Panc1 (cell line): ENCODE measurements around the gene UBE2G2. TPM values are rescaled to one million over a fixed set of nuclear protein-coding genes. Genes with fewer than 3 reads are reported as not detected.

Source experiments
- ATAC-seq: fragments of 200-7000 bp; cut with Tn5 transposase; 2 replicates; pipeline ENCODE4 v1.9.1; 2020; ENCODE audit warnings: mild to moderate bottlenecking, moderate library complexity
- BruUV-seq: library from RNA; stranded (reverse); fragments of 400-500 nt; replicated peaks from 2 replicates; lab custom pipeline; 2021; lab: Mats Ljungman, UMichigan
- CTCF ChIA-PET: fragments of 300-600 bp; sonication (Branson Sonifier 250); formaldehyde crosslinking; loops from one replicate; lab custom pipeline; 2022; ENCODE audit warnings: antibody characterized with exemption; lab: Charles Lee
- POLR2A ChIA-PET: fragments of 300-600 bp; sonication (Branson Sonifier 250); formaldehyde crosslinking; loops from one replicate; lab custom pipeline; 2022; ENCODE audit warnings: antibody characterized with exemption; lab: Charles Lee
- DNase-seq: peaks from one replicate; pipeline ENCODE4 v3.0.0-alpha.2; 2010; ENCODE audit warnings: low read depth, low spot score
- H3K27ac ChIP-seq: 2 replicates; pipeline ENCODE4 v1.5.1; 2011; ENCODE audit warnings: mild to moderate bottlenecking, low read length, inconsistent platforms
- H3K27me3 ChIP-seq: fragments of 200-500 bp; sonication (Bioruptor generic); 2 replicates; pipeline ENCODE4 v1.6.0; 2014; ENCODE audit warnings: low read length, inconsistent platforms; ENCODE audit not compliant: control insufficient read depth, insufficient read depth
- H3K36me3 ChIP-seq: fragments of 200-500 bp; sonication (Bioruptor generic); 2 replicates; pipeline ENCODE4 v1.5.1; 2014; ENCODE audit warnings: inconsistent platforms, mild to moderate bottlenecking, low read length, moderate library complexity; ENCODE audit not compliant: control insufficient read depth, insufficient read depth
- H3K4me1 ChIP-seq: 2 replicates; pipeline ENCODE4 v1.5.1; 2011; ENCODE audit warnings: inconsistent platforms, mild to moderate bottlenecking, low read length, moderate library complexity; ENCODE audit not compliant: control insufficient read depth, insufficient read depth
- H3K4me3 ChIP-seq, 2 experiments: 2 replicates each; pipeline ENCODE4 v1.5.1; 2011 to 2012; ENCODE audit warnings: low read depth in 2 of 2, low read length in 2 of 2, mild to moderate bottlenecking in 2 of 2, inconsistent platforms in 1 of 2, moderate library complexity in 1 of 2
- H3K9me3 ChIP-seq: fragments of 200-500 bp; sonication (Bioruptor generic); 2 replicates; pipeline ENCODE4 v1.5.1; 2014; ENCODE audit warnings: low read depth, mild to moderate bottlenecking, inconsistent platforms, low read length, moderate library complexity; ENCODE audit not compliant: control insufficient read depth, insufficient read depth
- POLR2AphosphoS5 ChIP-seq: IDR thresholded peaks from 2 replicates; pipeline ENCODE4 v1.6.1; 2012; ENCODE audit warnings: mild to moderate bottlenecking, low read depth, low read length, moderate library complexity
- REST ChIP-seq, 2 experiments: IDR thresholded peaks; 2 replicates each; pipeline ENCODE4 v1.6.1; 2011 to 2012; ENCODE audit warnings: low read depth in 2 of 2, control low read depth in 1 of 2, low read length in 1 of 2, mild to moderate bottlenecking in 1 of 2, moderate library complexity in 1 of 2; ENCODE audit not compliant: insufficient read depth in 1 of 2
- SIN3A ChIP-seq: IDR thresholded peaks from 2 replicates; pipeline ENCODE4 v1.6.1; 2012; ENCODE audit warnings: low read depth, mild to moderate bottlenecking, low read length, moderate library complexity, borderline replicate concordance; ENCODE audit not compliant: insufficient read depth
- TCF7L2 ChIP-seq: IDR thresholded peaks from 2 replicates; pipeline ENCODE4 v1.6.1; 2011; ENCODE audit warnings: mild to moderate bottlenecking, low read depth, low read length, inconsistent platforms
- in situ Hi-C: cut with HindIII; loops from 2 replicates; pipeline ENCODE4 v1.10.0; 2016; ENCODE audit warnings: low sequenced_read_pairs, low pct_unique_long_range_greater_than_20kb
- intact Hi-C: fragments of 100-400 bp; cut with micrococcal nuclease; formaldehyde crosslinking; loops from one replicate; pipeline ENCODE4 v1.10.0; 2022; ENCODE audit not compliant: unreplicated experiment
- total RNA-seq: library from RNA; stranded (reverse); gene quantifications from one replicate; pipeline ENCODE4 v1.2.1, GENCODE V29; 2021; ENCODE audit not compliant: unreplicated experiment
- TF ChIP-seq, protein P1 (sequence below): fragments of 450-650 bp; IDR thresholded peaks from 2 replicates; pipeline ENCODE4 v1.5.1; 2017; ENCODE audit warnings: mild to moderate bottlenecking

UBE2G2 gene
- total RNA-seq, 1 experiment from 2014 or later, result 77.4 TPM

DNA sequence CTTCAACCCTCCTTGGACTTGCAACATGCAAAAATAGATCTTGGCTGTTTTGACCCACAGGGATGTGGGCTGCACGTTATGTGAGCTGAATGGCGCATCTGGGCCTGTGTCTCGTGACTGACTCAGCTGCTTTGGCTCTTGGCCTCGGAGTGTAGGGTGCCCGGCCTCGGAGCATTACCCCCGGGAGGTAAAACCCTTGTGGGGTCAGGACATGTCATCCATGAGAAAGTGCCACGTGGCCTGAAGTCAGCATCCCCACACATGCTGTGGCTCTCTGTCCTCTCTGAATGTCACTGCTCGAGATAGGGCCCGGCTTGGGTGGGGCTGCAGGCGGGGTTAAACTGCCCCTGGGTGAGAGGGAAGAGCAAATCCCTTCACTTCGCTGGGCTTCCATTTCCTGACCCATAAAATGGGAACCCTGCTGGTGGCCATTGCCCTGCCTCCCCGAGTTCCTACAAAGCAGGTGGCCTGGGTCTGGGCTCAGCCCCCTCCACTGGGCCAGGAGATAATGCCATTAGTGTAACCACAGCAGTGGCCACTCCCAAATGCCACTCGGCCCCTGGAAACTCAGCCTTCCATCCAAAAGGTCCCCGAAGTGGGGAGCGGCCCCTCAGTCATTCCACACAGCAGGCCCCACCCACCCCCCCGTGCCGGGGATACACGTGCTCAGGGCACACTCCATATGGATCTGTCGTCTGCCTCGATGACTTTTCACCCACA, 67.4 kb downstream of the UBE2G2 start:
- H3K9me3 ChIP-seq, result no peaks in the 10 kb centered on the region
- DNase-seq, result no peak
- no peaks in the 10 kb centered on the region for H3K36me3 ChIP-seq
- H3K4me1 ChIP-seq, result no peaks in the 10 kb centered on the region
- POLR2A ChIA-PET, result no interaction called here
- no TSS peak for BruUV-seq
- CTCF ChIA-PET, result no interaction called here
- no peak for TF ChIP-seq SIN3A
- TF ChIP-seq, protein P1, sequence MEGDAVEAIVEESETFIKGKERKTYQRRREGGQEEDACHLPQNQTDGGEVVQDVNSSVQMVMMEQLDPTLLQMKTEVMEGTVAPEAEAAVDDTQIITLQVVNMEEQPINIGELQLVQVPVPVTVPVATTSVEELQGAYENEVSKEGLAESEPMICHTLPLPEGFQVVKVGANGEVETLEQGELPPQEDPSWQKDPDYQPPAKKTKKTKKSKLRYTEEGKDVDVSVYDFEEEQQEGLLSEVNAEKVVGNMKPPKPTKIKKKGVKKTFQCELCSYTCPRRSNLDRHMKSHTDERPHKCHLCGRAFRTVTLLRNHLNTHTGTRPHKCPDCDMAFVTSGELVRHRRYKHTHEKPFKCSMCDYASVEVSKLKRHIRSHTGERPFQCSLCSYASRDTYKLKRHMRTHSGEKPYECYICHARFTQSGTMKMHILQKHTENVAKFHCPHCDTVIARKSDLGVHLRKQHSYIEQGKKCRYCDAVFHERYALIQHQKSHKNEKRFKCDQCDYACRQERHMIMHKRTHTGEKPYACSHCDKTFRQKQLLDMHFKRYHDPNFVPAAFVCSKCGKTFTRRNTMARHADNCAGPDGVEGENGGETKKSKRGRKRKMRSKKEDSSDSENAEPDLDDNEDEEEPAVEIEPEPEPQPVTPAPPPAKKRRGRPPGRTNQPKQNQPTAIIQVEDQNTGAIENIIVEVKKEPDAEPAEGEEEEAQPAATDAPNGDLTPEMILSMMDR, result no peak
- no peak for TF ChIP-seq POLR2AphosphoS5
- TF ChIP-seq REST (IDR thresholded peaks at IDR 0.05; ENCODE audit: insufficient read depth in 1 of 2, low read depth in 2 of 2, low read length in 1 of 2), result no peak
- TF ChIP-seq TCF7L2, result no peak
- H3K27ac ChIP-seq, result no peak overlapping the region
- no peak for ATAC-seq
- intact Hi-C loops (no loop called here), in situ Hi-C loops (no loop called here)
- H3K27me3 ChIP-seq, result no peaks in the 10 kb centered on the region
- no peak overlapping the region for H3K4me3 ChIP-seq

DNA sequence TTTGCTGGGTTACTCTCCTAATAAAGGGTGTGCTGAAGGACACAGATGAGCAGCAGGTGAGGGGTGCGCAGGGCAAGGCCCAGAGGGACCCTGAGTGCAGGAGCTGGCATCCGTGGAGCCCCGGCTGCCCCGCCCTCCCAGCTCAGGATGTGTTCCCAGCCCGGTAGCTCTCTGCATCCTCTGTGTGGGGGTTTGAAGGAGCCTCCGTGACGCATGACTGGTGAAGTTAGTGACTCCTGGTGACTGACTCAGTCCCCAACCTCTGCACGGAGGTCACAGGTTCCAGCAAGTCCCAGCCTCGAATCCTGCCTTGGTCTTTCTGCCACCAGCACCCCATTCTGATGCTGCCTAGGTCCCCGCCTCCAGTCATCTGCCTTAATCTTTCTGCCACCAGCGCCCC, 68.7 kb downstream of the UBE2G2 start:
- intact Hi-C loops, result no loop called here
- no peak for ATAC-seq
- Histone ChIP-seq H3K27ac (no peak overlapping the region), H3K27me3 (no peaks in the 10 kb centered on the region), H3K4me1 (no peaks in the 10 kb centered on the region), H3K9me3 (no peaks in the 10 kb centered on the region), H3K36me3 (no peaks in the 10 kb centered on the region), H3K4me3 (no peak overlapping the region)
- no TSS peak for BruUV-seq
- POLR2A ChIA-PET, result no interaction called here
- in situ Hi-C loops, result no loop called here
- TF ChIP-seq SIN3A (no peak), REST (IDR thresholded peaks at IDR 0.05; ENCODE audit: insufficient read depth in 1 of 2, low read depth in 2 of 2, low read length in 1 of 2) (no peak), POLR2AphosphoS5 (no peak), TCF7L2 (no peak)
- TF ChIP-seq, protein P1, result no peak
- DNase-seq, result no peak
- CTCF ChIA-PET, result no interaction called here
